IPS-20b (cell line): ENCODE data around the gene KCTD12.

Experiments used
- H3K27ac ChIP-seq: one replicate; pipeline ENCODE4 v1.5.1; 2013; ENCODE audit warnings: low read length
- H3K27me3 ChIP-seq: 2 replicates; pipeline ENCODE4 v1.6.1; 2013; ENCODE audit warnings: mild to moderate bottlenecking, low read length, inconsistent platforms; ENCODE audit not compliant: insufficient read depth
- H3K36me3 ChIP-seq: 2 replicates; pipeline ENCODE4 v1.6.1; 2013; ENCODE audit warnings: low read depth, mild to moderate bottlenecking, inconsistent platforms, low read length, moderate library complexity; ENCODE audit not compliant: insufficient read depth
- H3K4me1 ChIP-seq: 2 replicates; pipeline ENCODE4 v1.6.1; 2013; ENCODE audit warnings: mild to moderate bottlenecking, control low read depth, inconsistent platforms, low read length, moderate library complexity; ENCODE audit not compliant: insufficient read depth
- H3K4me3 ChIP-seq: 2 replicates; pipeline ENCODE4 v1.5.1; 2013; ENCODE audit warnings: mild to moderate bottlenecking, low read length, inconsistent platforms
- H3K9ac ChIP-seq: 2 replicates; pipeline ENCODE4 v1.6.1; 2013; ENCODE audit warnings: low read depth, mild to moderate bottlenecking, inconsistent platforms, low read length, moderate library complexity
- H3K9me3 ChIP-seq: 2 replicates; pipeline ENCODE4 v1.6.1; 2013; ENCODE audit warnings: mild to moderate bottlenecking, low read depth, low read length, inconsistent platforms; ENCODE audit not compliant: insufficient read depth

Gene KCTD12

DNA sequence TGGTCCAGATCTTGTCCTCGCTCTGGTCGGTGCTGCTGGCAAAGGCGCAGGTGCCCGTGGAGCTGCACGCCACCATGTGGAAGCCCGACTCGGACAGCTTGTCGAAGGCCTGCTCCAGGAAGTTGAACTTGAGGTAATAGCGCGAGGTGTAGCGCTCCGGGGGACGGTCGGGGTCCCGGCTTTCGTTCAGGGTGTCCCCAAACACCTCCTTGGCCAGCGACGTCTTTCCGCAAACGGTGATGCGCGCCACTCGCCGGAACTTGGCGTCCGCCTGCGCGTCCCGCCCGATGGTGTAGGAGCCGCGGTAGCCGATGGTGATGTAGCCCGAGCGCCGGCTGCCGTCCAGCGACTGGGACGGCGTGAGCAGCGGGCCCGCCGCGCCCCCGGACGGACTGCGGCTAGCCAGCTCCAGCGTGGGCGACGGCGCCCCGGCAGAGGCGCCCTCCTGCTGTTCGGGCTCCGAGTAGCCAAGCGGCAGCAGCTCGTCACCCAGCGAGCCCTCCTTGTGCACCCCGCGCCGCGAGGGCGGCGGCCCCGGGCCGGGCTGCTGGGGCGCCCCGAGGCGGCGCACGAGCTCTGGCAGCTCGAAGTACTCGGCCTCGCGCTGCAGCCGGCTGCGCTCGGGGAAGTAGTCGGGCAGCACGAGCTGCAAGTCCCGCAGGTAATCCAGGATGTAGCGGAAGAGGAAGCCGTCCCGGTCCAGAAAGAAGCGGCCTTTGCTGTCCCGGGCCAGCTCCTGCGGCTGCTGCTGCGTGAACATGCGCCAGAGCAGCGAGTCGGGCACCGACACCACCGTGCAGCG, 801 bp downstream of the KCTD12 start:
- Histone ChIP-seq H3K9me3 (no peaks in the 10 kb centered on the region), H3K27ac (no peak overlapping the region), H3K27me3 (peaks cover 69% of the 10 kb centered on the region), H3K36me3 (no peaks in the 10 kb centered on the region), H3K9ac (no peak overlapping the region), H3K4me1 (peaks cover 6% of the 10 kb centered on the region; the same call in 1 of the 2 replicates), H3K4me3 (peak overlapping the region; percentile 68)

GRCh38 chr13:76884907-76885202, 1.4 kb downstream of the KCTD12 start:
- H3K4me3 ChIP-seq, result peak overlapping the region; percentile 68
- H3K36me3 ChIP-seq, result no peaks in the 10 kb centered on the region
- H3K27ac ChIP-seq, result no peak overlapping the region
- H3K4me1 ChIP-seq, result peaks cover 6% of the 10 kb centered on the region; the same call in 1 of the 2 replicates
- H3K9ac ChIP-seq, result no peak overlapping the region
- peaks cover 63% of the 10 kb centered on the region for H3K27me3 ChIP-seq
- H3K9me3 ChIP-seq, result no peaks in the 10 kb centered on the region

DNA sequence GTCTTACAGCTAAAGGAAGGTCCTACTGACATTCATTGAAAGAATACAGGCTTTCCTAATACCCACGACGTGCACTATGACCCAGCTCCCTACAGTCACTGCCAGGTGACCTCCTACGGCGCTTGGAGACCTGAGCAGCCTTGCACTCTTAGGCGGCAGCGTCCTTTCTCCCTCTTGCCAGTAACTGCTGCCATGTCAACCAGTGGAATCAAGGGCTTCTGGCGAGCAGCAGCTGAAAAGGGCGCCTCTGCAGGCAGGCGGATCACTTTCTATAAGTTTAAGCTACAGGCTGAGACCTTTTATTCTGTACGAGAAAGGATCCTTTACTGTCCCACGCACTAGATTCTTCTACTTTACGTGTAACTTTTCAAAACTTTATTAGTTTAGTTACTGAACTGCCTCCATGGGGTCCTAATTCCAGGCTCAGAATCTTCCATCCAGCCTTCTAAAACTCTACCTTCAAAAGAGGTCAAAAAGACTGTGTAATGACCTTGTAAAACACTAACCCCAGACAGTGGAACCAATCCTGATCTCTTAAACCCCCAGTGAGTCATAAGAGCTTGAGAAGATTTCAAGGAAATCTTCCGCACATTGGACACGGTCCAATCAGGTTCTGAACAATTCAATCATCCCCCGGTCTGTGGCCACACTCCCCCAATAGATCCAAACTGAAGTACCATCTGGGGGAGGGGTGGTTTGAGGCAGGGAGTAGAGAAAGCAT, 1.9 kb downstream of the KCTD12 start:
- Histone ChIP-seq H3K36me3 (no peaks in the 10 kb centered on the region), H3K9me3 (no peaks in the 10 kb centered on the region), H3K27me3 (peaks cover 58% of the 10 kb centered on the region), H3K4me3 (peak overlapping the region; percentile 68), H3K27ac (no peak overlapping the region), H3K9ac (no peak overlapping the region), H3K4me1 (peaks cover 6% of the 10 kb centered on the region; the same call in 1 of the 2 replicates)

GRCh38 chr13:76883236-76883635, 3.0 kb downstream of the KCTD12 start:
- H3K4me1 ChIP-seq, result peaks cover 6% of the 10 kb centered on the region; the same call in 1 of the 2 replicates
- H3K4me3 ChIP-seq, result no peak overlapping the region

DNA sequence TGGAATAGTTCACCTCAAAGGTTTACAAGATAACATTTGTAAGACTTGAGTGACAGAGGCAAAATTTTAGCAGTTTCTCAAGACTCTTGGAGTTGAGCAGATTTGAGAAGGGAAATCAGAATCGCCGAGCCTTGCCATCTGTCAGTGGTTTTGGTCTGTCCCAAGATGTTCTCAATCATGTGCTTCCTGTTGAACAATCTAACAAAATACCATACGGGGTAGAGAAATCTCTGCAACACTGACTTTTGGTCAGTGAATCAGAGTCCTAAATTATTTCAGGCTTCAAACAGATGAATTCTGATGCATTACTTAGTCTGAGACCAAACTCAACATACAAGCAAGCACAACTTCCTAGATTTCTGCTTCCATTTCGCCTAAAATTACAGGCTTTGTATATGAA, 3.8 kb downstream of the KCTD12 start:
- Histone ChIP-seq H3K4me3 (no peak overlapping the region), H3K4me1 (peaks cover 6% of the 10 kb centered on the region; the same call in 1 of the 2 replicates), H3K27ac (no peak overlapping the region), H3K36me3 (no peaks in the 10 kb centered on the region), H3K9me3 (no peaks in the 10 kb centered on the region), H3K9ac (no peak overlapping the region), H3K27me3 (peaks cover 39% of the 10 kb centered on the region)

More at GRCh38 chr13:76883236-76883635, 3.0 kb downstream of the KCTD12 start:
- H3K36me3 ChIP-seq, result no peaks in the 10 kb centered on the region
- H3K9ac ChIP-seq, result no peak overlapping the region
- no peaks in the 10 kb centered on the region for H3K9me3 ChIP-seq
- H3K27me3 ChIP-seq, result peaks cover 47% of the 10 kb centered on the region
- no peak overlapping the region for H3K27ac ChIP-seq

GRCh38 chr13:76879883-76880270, 6.3 kb downstream of the KCTD12 start:
- no peak overlapping the region for H3K27ac ChIP-seq
- H3K36me3 ChIP-seq, result no peaks in the 10 kb centered on the region
- H3K4me3 ChIP-seq, result no peak overlapping the region
- no peak overlapping the region for H3K9ac ChIP-seq
- H3K4me1 ChIP-seq, result peaks cover 6% of the 10 kb centered on the region; the same call in 1 of the 2 replicates
- H3K9me3 ChIP-seq, result no peaks in the 10 kb centered on the region
- peaks cover 19% of the 10 kb centered on the region for H3K27me3 ChIP-seq

DNA sequence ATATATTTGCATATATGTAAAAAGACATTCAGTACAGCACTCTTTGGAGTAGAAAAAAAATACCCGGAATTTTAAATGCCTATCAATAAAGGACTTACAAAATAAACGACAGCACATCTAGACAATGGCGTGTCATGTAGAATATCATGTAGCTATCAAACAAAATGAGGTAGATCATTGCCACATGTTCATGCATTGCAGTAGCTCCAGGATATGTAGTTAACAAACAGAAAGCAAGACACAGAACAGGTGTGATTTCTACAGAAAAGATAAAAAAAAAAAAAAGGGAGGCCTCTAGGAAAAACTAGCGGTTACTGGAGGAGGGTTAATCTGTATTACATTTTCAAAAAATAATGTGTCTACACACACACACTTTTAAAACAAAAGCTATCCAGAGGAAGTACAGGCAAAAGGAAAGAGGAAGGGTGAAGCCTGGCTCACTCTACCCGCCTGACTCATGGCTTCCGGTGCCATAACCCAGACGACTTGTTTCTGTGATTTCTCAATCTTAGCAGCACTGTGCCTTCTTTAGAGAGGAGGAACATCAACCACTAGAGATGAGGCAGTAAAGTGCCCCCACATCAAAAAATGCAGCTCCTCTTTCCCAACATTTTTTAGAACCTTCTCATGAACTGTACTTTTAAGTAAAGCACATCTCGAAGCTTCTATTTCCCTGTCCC, 6.9 kb downstream of the KCTD12 start:
- no peak overlapping the region for H3K9ac ChIP-seq
- H3K4me3 ChIP-seq, result no peak overlapping the region
- peaks cover under 1% of the 10 kb centered on the region; the same call in 1 of the 2 replicates for H3K4me1 ChIP-seq
- H3K27me3 ChIP-seq, result peaks cover 13% of the 10 kb centered on the region
- no peaks in the 10 kb centered on the region for H3K9me3 ChIP-seq
- H3K27ac ChIP-seq, result no peak overlapping the region
- no peaks in the 10 kb centered on the region for H3K36me3 ChIP-seq

DNA sequence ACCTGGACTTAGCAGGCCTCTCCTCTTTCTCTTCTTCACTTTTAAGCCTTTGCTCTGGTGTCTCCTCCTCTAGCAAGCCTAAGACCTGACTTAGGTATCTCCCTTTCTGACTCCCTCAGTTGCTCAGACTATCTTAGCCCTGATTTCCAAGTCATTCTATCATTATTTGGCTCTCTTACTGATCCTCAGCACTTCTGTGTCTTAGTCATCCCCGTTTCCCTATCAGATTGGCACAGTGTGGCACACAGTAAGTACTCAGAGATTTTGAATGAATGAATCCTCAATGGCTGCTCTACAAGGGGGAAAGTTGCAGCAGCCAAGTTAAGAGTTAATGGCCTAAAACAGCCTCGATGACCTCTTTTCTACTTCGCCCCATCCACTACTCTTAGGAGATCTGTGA, 8.2 kb downstream of the KCTD12 start:
- Histone ChIP-seq H3K27me3 (0 out of 2 replicates have a peak, but pooled peaks cover under 1% of the 10 kb centered on the region), H3K27ac (no peak overlapping the region), H3K9ac (no peak overlapping the region), H3K4me3 (no peak overlapping the region), H3K9me3 (no peaks in the 10 kb centered on the region), H3K36me3 (no peaks in the 10 kb centered on the region), H3K4me1 (no peaks in the 10 kb centered on the region)

- H3K27ac ChIP-seq, result no peak overlapping the region
- H3K4me3 ChIP-seq, result no peak overlapping the region
- H3K9me3 ChIP-seq, result no peaks in the 10 kb centered on the region
- no peaks in the 10 kb centered on the region for H3K27me3 ChIP-seq
- no peak overlapping the region for H3K9ac ChIP-seq
- no peaks in the 10 kb centered on the region for H3K4me1 ChIP-seq
- no peaks in the 10 kb centered on the region for H3K36me3 ChIP-seq
Observed at GRCh38 chr13:76875271-76875815, 10.9 kb downstream of the KCTD12 start.

DNA sequence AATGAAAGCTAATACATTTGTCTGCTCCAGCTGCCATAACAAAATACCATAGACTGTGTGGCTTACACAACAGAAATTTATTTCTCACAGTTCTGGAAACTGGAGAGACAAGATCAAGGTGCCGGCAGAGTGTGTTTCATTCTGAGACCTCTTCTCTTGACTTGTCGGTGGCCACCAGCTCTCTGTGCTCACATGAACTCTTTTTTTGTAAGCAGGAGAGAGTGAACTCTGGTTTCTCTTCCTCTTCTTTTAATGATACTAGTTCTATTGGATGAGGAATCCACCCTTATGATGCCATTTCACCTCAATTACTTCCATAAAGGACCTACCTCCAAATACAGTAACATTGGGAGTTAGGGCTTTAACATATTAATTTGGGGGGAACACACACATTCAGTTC, 11.7 kb downstream of the KCTD12 start:
- no peaks in the 10 kb centered on the region for H3K36me3 ChIP-seq
- no peak overlapping the region for H3K9ac ChIP-seq
- H3K27me3 ChIP-seq, result no peaks in the 10 kb centered on the region
- no peak overlapping the region for H3K27ac ChIP-seq
- no peak overlapping the region for H3K4me3 ChIP-seq
- no peaks in the 10 kb centered on the region for H3K9me3 ChIP-seq
- no peaks in the 10 kb centered on the region for H3K4me1 ChIP-seq

DNA sequence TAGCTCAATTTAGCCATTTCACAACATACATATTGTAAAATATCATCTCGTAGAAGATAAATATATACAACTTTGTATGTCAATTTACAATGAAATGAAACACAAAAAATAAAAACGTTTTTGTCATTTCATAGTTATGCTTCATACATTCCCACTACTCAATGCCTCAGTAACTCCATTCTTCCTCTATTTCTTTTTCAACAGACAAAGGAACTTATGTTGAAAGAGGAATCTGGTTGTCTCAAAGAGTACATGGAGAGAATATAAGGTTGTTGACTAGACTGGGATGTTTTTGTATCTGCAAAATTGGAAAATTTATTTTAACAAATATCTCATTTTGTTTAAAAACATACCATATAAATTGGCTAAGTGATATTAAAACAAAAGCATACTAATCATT, 12.8 kb downstream of the KCTD12 start:
- Histone ChIP-seq H3K27ac (no peak overlapping the region), H3K4me3 (no peak overlapping the region), H3K36me3 (no peaks in the 10 kb centered on the region), H3K9ac (no peak overlapping the region), H3K4me1 (0 out of 2 replicates have a peak, but pooled peaks cover 3% of the 10 kb centered on the region), H3K27me3 (no peaks in the 10 kb centered on the region), H3K9me3 (no peaks in the 10 kb centered on the region)
